ENCODE data around the gene UBE2G1.
A peak's percentile ranks its signal among the peaks of the same experiment; 100 is the strongest.
"Not testable (repeated sequence)": the region's sequence is repeated elsewhere in the genome, so short reads cannot be mapped to it uniquely, and the experiment has no call there.

UBE2G1 gene

DNA sequence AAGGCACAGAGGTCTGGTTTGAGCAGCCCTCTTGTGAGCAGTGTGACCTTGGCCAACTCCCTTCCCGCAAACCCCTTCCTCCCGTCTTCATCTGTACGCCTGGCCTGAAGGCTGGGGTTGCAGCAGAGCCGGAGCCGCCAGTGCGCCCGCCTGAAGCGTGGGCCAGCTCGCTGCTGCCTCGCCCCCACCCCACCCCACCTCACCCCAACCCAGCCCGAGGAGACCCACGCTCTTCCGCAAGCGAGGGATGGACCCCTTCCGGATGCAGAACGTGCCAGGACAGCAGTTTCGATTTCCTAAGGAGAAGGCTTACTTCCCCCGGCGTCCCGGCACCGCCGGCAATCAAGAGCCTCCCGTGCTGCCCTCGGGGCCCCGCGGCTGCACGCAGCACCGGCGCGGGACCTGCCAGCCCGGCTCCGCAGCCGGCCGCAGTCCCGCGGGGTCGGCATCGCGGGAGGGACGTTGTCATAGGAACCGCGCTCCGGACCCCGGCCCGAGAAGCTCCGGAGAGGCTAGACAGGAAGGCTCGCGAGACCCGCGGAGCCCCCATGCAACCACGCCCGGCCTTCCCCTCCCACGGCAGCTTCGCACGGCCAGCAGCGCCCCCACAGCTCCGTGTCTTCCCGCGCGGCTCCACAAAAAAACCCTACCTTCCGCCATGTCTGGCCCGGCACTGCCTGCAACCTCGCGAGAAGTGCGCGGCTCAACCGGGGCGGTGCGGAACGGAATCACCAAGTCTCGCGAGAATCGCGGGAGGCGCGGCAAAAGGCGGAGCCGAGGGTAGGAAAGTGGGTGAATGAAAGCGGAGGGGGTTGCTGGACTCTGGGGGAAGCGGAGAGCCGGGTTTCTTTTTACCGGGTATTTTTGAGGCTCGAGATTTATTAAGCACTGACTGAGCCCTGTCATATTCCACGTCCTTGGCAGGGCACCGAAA is 102.9 kb downstream of the UBE2G1 start, which contains the start of gene ANKFY1:
Gene ANKFY1 (minus strand): TSS at position 698 of the 934 bp plus-strand sequence. CDS start 38 bp downstream, at position 660.
- peak; percentile 99 for DNase-seq (ENCODE audit: low spot score in 2 of 2)
- Mint-ChIP-seq H3K4me1 (peaks cover 43% of the 10 kb centered on the region), H3K4me3 (peak within 1 kb of the TSS; percentile 95), H3K27ac (peak within 1 kb of the TSS; percentile 98), H3K36me3 (peaks cover 27% of the 10 kb centered on the region), H3K9me3 (peaks cover 4% of the 10 kb centered on the region)
- ATAC-seq, result peak; percentile 97

DNA sequence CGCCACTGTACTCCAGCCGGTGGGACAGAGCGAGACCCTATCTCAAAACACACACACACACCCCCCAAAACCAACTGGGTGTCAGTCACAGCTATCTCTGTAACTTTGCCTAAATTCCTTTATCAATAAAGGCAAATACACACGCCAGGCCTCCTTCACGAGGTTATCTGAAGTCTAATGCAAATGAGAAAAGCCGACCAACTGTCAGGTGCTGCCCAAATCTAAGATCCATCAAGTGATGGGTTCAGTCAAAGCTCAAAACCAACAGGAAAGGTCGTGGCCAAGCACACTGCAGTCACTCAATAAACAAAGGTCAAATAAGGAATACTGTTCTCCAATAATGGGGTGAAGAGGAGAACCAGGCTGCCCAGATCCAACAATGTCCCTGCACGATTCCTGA is 103.8 kb downstream of the UBE2G1 start:
- peak overlapping the region; percentile 95 for H3K4me3 Mint-ChIP-seq
- H3K4me1 Mint-ChIP-seq, result peaks cover 46% of the 10 kb centered on the region
- DNase-seq (ENCODE audit: low spot score in 2 of 2) (no peak), ATAC-seq (no peak)
- peaks cover 31% of the 10 kb centered on the region for H3K36me3 Mint-ChIP-seq
- peak overlapping the region; percentile 98 for H3K27ac Mint-ChIP-seq
- H3K9me3 Mint-ChIP-seq, result peaks cover 4% of the 10 kb centered on the region

DNA sequence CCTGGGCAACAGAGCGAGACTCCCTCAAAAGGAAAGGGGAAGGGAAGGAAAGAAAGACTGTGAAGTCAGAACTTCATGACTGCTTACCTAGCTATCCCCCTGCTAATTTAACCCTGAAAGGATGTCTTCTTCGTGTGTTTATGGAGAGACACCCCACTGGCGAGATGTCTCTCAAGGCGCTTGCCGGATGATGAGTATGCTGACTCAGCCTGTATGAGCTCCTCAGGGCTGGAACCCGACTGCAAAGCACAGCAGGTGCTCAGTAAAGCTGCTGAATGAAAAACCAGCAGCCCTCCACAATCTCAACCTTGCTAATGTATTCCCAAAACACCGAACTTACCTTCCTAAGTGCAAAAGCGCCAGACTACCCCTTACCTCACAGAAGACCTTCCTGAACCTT is 105.0 kb downstream of the UBE2G1 start:
- Mint-ChIP-seq H3K9me3 (peaks cover 4% of the 10 kb centered on the region), H3K4me1 (peaks cover 59% of the 10 kb centered on the region), H3K36me3 (peaks cover 22% of the 10 kb centered on the region), H3K4me3 (no peak overlapping the region), H3K27ac (peak overlapping the region; percentile 11)
- DNase-seq (ENCODE audit: low spot score in 2 of 2) (no peak), ATAC-seq (no peak)

DNA sequence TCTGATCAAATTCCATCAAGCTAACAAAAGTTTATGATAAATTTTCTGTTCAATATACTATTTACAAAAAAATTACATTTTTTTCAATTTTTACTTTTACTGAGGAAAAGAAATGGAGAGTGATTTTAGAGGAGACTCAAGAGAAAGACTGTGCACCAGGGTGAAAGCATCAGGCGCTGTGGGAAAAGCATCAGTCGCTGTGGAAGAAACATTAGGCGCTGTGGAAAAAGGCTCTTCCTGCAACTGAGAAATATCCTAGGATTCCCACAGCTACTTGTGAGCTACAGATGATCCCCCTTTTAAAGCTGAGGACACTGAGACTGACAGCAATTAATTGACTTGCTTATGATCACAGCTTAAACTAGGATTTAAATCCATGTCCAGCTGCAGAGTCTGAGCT is 107.6 kb downstream of the UBE2G1 start:
- Mint-ChIP-seq H3K4me1 (peaks cover 51% of the 10 kb centered on the region), H3K36me3 (peaks cover 20% of the 10 kb centered on the region)

DNA sequence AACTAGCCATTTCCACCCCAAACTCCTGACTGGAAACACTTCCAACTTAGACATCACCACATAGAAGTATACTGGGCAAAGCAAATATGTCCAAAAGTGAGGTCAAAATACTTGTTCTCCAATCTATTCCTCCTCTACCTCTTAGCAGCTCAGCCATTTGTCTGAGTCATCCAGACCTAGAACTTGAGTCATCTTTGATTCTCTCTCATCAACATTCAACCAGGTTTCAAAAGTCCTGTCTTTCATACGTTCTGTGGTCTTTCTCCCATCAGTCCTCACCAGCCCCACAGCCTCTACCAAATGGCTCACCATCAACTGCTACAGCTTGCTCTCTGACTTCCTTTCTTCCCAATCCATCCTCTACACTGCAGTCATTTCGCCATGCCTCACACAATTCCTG is 109.5 kb downstream of the UBE2G1 start:
- DNase-seq (ENCODE audit: low spot score in 2 of 2) (no peak), ATAC-seq (peak; percentile 92)
- peaks cover 43% of the 10 kb centered on the region for H3K4me1 Mint-ChIP-seq
- H3K27ac Mint-ChIP-seq, result peak overlapping the region; percentile 1
- H3K9me3 Mint-ChIP-seq, result peaks cover 4% of the 10 kb centered on the region
- peaks cover 16% of the 10 kb centered on the region for H3K36me3 Mint-ChIP-seq
- H3K4me3 Mint-ChIP-seq, result no peak overlapping the region

More for the DNA sequence above, 107.6 kb downstream of the UBE2G1 start:
- no peak for DNase-seq (ENCODE audit: low spot score in 2 of 2)
- no peak overlapping the region for H3K4me3 Mint-ChIP-seq
- no peak for ATAC-seq
- H3K27ac Mint-ChIP-seq, result no peak overlapping the region
- peaks cover 4% of the 10 kb centered on the region for H3K9me3 Mint-ChIP-seq

DNA sequence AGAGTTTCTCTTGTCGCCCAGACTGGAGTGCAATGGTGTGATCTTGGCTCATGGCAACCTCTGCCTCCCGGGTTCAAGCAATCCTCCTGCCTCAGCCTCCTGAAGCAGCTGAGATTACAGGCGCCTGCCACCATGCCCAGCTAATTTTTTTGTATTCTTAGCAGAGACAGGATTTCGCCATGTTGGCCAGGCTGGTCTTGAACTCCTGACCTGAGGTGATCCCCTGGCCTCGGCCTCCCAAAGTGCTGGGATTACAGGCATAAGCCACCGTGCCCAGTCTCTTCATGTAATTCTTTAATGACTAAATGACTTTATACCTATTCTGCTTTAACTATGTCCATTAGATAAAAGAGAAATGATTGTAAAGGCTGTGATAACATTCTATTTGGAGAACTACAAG is 111.2 kb downstream of the UBE2G1 start:
- not testable (repeated sequence) for H3K4me3 Mint-ChIP-seq; H3K9me3 Mint-ChIP-seq; ATAC-seq; H3K27ac Mint-ChIP-seq; DNase-seq (ENCODE audit: low spot score in 2 of 2)
- Mint-ChIP-seq H3K36me3 (peaks cover 13% of the 10 kb centered on the region), H3K4me1 (peaks cover 37% of the 10 kb centered on the region)

DNA sequence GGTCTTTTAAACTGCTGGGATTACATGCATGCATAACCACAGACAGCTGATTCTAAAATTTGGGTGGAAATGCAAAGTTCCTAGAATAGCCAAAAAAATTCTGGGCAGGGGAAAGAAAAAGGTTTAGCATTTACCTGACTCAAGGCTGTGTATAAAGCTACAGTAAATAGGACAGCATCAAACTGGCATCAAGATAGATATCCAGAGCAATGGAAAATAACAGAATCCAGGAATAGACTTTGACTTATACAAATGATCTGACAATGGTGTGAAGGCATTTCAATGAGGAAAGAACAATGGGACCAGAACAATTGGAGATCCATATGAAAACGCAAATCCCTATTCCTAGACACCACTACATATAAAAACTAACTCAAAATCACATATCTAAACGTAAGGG is 115.6 kb downstream of the UBE2G1 start:
- peaks cover 42% of the 10 kb centered on the region for H3K4me1 Mint-ChIP-seq

DNA sequence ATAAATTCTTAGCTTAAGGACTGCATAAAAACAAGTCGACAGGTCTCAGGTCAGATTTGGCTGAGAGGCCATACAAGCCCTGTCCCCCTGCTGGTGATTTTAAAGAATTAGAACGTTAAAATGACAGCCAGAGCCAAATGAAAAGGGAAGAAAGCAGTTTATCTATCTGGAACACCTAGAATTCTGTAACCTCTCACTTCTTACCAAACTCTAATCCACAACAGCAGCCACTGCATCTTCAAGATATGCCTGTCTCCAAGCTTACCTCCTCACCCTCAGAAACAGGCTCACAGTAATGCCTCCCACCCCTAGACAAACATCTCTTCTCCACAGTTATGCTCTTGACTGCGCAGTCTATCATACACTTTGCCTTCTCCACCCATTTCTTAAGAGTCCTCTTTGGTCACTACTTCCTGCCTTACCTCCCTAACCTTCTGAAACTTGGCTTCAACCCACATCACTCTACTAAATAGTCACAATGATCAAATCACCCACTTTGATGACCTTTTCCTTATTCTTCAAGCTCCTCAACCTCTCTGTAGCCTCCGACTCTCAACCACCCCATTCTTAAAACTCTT is 116.9 kb downstream of the UBE2G1 start:
- H3K36me3 Mint-ChIP-seq, result peaks cover 20% of the 10 kb centered on the region
- peaks cover 51% of the 10 kb centered on the region for H3K4me1 Mint-ChIP-seq
- peak overlapping the region; percentile 0 for H3K27ac Mint-ChIP-seq
- H3K4me3 Mint-ChIP-seq, result no peak overlapping the region
- DNase-seq (ENCODE audit: low spot score in 2 of 2), result no peak
- no peaks in the 10 kb centered on the region for H3K9me3 Mint-ChIP-seq
- ATAC-seq, result no peak

More for the DNA sequence above, 115.6 kb downstream of the UBE2G1 start:
- H3K27ac Mint-ChIP-seq, result no peak overlapping the region
- DNase-seq (ENCODE audit: low spot score in 2 of 2), result no peak
- no peaks in the 10 kb centered on the region for H3K9me3 Mint-ChIP-seq
- peaks cover 14% of the 10 kb centered on the region for H3K36me3 Mint-ChIP-seq
- no peak for ATAC-seq
- H3K4me3 Mint-ChIP-seq, result no peak overlapping the region

DNA sequence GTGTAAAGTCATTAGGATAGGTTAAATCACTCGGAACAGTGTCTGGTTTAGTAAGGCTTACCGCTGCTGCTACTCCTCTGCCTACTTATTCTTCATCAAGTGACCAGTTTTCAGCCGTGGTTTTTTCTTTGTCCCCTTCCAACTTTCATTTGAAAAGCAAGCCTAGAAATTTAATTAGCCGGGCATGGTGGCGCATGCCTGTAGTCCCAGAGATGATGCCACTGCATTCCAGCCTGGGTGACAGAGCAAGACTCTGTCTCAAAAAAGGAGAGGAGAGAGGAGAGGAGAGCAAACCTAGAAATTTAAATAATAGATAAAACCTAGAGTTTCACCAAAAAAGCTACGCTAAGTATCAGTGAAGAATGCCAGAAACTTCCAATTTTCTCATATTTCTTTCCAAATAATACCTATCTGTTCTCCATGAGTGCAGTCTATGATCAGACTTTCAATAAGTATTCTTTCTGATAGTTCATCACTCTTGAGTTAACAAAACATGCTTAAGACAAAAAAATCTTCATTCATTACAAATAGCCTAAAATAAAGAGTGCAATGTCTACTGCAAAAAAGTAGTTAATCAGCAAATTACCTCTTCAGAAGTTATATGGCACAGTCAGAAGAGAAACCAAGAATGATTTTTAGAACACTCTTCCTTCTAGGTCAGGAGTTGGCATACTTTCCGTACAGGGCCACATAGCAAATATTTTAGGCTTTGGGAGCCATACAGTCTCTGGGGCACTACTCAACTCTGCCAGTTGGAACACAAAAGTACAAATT is 117.8 kb downstream of the UBE2G1 start:
- DNase-seq (ENCODE audit: low spot score in 2 of 2) (no peak), ATAC-seq (no peak)
- H3K4me1 Mint-ChIP-seq, result peaks cover 51% of the 10 kb centered on the region
- peaks cover 25% of the 10 kb centered on the region for H3K36me3 Mint-ChIP-seq
- no peaks in the 10 kb centered on the region for H3K9me3 Mint-ChIP-seq
- no peak overlapping the region for H3K27ac Mint-ChIP-seq
- no peak overlapping the region for H3K4me3 Mint-ChIP-seq

DNA sequence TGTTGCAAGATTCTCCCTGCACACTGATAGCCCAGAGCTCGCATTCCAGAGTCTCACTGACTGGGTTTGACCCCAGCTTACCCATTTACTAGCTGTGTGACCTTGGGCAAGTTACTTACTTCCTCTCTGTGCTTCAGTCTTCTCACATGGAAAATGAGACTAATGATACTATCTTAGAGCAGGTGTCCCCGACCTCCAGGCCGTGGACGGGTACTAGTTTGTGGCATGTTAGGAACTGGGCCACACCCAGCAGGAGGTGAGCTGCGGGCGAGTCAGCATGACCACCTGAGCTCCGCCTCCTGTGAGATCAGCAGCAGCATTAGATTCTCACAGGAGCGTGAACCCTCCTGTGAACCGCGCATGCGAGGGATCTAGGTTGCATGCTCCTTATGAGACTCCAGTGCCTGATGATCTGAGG is 118.5 kb downstream of the UBE2G1 start:
- no peak for DNase-seq (ENCODE audit: low spot score in 2 of 2)
- Mint-ChIP-seq H3K27ac (no peak overlapping the region), H3K36me3 (peaks cover 25% of the 10 kb centered on the region), H3K4me1 (peaks cover 46% of the 10 kb centered on the region), H3K9me3 (no peaks in the 10 kb centered on the region), H3K4me3 (no peak overlapping the region)
- ATAC-seq, result no peak

DNA sequence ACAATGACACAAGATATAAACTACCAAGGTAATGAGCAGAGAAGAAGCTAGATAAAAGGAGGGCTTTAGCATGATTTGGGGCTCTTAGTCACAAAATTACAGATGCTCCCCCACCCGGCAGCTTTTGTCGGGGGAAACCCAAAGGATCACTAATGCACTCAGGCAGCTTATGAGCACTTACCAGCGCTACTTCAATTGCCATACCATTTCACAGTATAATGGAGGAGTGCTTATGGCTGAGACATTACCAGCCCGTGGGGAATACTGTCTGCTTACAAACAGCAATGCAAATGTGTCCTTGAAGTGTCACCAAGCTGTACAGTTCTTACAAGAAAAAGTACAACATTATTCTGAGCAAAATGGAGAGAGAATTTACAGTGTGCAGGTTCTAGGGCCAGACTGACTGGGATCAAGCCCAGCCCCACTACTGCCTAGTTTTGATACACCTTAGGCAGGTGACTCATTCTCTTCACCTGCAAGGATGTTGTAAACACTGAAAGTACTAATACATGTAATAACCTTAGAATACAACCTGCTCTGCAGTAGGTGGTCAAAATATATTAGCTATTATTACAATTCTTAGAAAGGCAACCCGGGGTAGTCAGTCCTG is 119.0 kb downstream of the UBE2G1 start:
- H3K27ac Mint-ChIP-seq, result no peak overlapping the region
- H3K4me1 Mint-ChIP-seq, result peaks cover 46% of the 10 kb centered on the region
- H3K4me3 Mint-ChIP-seq, result no peak overlapping the region
- ATAC-seq (no peak), DNase-seq (ENCODE audit: low spot score in 2 of 2) (no peak)
- peaks cover 25% of the 10 kb centered on the region for H3K36me3 Mint-ChIP-seq
- no peaks in the 10 kb centered on the region for H3K9me3 Mint-ChIP-seq

DNA sequence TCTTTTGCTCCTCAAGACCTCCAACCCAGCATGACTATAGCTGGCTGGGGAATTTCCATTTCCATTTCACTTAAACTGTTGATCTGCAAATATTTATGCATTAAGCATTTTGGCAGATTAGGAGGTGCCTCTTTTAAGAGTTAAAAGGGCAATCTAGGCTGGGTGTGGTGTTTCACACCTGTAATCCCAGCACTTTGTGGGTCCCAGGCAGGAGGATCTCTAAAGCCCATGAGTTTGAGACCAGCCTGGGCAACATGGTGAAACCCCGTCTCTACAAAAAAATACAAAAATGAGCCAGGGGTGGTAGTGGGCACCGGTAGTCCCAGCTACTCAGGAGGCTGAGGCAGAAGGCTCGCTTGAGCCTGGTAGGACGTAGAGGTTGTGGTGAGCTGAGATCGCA is 119.8 kb downstream of the UBE2G1 start:
- no peak for ATAC-seq
- Mint-ChIP-seq H3K36me3 (peaks cover 32% of the 10 kb centered on the region), H3K9me3 (no peaks in the 10 kb centered on the region), H3K4me1 (peaks cover 46% of the 10 kb centered on the region), H3K27ac (peak overlapping the region; percentile 63), H3K4me3 (no peak overlapping the region)
- no peak for DNase-seq (ENCODE audit: low spot score in 2 of 2)

DNA sequence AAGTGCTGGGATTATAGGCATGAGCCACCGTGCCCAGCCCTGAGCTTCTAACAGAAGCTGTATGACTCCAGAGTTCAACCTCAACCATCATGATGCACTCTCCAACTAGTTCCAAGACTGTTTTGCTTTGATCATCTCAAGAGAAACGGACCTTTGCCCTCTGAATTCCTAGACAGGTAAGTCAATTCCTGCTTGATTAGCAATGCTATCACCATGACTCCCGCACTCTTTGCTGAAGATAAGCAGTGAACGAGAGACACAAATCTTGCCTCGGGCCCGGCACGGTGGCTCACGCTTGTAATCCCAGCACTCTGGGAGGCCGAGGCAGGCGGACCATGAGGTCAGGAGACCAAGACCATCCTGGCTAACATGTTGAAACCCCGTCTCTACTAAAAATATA is 124.9 kb downstream of the UBE2G1 start:
- no peaks in the 10 kb centered on the region for H3K9me3 Mint-ChIP-seq
- no peak overlapping the region for H3K27ac Mint-ChIP-seq
- DNase-seq (ENCODE audit: low spot score in 2 of 2) (no peak), ATAC-seq (no peak)
- H3K36me3 Mint-ChIP-seq, result peaks cover 70% of the 10 kb centered on the region
- peaks cover 13% of the 10 kb centered on the region for H3K4me1 Mint-ChIP-seq
- no peak overlapping the region for H3K4me3 Mint-ChIP-seq

DNA sequence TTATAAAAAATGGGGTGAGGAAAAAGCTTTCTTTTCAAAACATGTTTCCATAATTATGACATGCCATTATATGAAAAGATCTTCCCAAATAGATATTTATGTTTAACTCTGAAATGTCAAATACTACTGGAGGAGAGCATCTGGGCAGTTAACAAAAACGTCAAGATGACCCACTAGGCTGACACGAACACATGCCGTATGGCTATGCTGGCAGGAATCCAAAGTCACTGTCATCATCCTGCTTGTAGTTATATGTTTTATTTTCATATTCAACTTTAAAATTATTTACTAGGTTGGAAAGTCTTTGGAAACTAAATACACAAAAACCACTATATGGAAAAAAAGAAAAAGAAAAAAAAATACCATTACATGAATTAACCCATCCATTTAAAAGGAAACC is 130.0 kb downstream of the UBE2G1 start:
- ATAC-seq, result no peak
- no peak overlapping the region for H3K27ac Mint-ChIP-seq
- no peak for DNase-seq (ENCODE audit: low spot score in 2 of 2)
- H3K4me3 Mint-ChIP-seq, result no peak overlapping the region
- H3K9me3 Mint-ChIP-seq, result no peaks in the 10 kb centered on the region
- peaks cover 100% of the 10 kb centered on the region for H3K36me3 Mint-ChIP-seq
- H3K4me1 Mint-ChIP-seq, result peaks cover 18% of the 10 kb centered on the region

Data from stimulated activated effector memory CD8-positive, alpha-beta T cell treated with anti-CD3 and anti-CD28 coated beads, Interleukin-12 subunit alpha, Interleukin-12 subunit beta, amount 100 ng/mL, for 72 hours (primary cell).